T-helper 1 cell (primary cell): Measurements from ENCODE around the gene AMIGO3.
"Not testable (repeated sequence)": the region's sequence is repeated elsewhere in the genome, so short reads cannot be mapped to it uniquely, and the experiment has no call there.

Source experiments
- DNase-seq, 5 donors: peaks; one replicate each; pipeline ENCODE4 v3.0.0-alpha.2; 2012 to 2020
- total RNA-seq, 4 donors: gene quantifications; one replicate each; lab custom pipeline; 2026; lab: John Stamatoyannopoulos, UW

Gene AMIGO3
- total RNA-seq: 0 reads per million in 4 donors

GRCh38 chr3:49719214-49719884, at the start of gene AMIGO3:
AMIGO3 (minus strand) TSS chr3:49719684; CDS start chr3:49719465, 219 bp downstream.
- peak; percentile 84 to 91 (median 86) for DNase-seq

GRCh38 chr3:49763981-49764380, 44.5 kb upstream of the AMIGO3 start:
- DNase-seq: no peak

- no peak for DNase-seq
These were observed 42.2 kb upstream of the AMIGO3 start for GRCh38 chr3:49761661-49762060.

- DNase-seq: no peak
These were observed 39.7 kb upstream of the AMIGO3 start for GRCh38 chr3:49759226-49759625.

GRCh38 chr3:49757197-49757596, 37.7 kb upstream of the AMIGO3 start:
- DNase-seq: no peak

- no peak for DNase-seq
These were observed 36.6 kb upstream of the AMIGO3 start for GRCh38 chr3:49756036-49756435.

GRCh38 chr3:49754536-49754935, 35.1 kb upstream of the AMIGO3 start:
- no peak for DNase-seq

GRCh38 chr3:49751501-49751900, 32.0 kb upstream of the AMIGO3 start:
- DNase-seq: no peak

- DNase-seq: no peak
These were observed 30.6 kb upstream of the AMIGO3 start for GRCh38 chr3:49750056-49750455.

GRCh38 chr3:49748874-49749273, 29.4 kb upstream of the AMIGO3 start:
- DNase-seq: not testable (repeated sequence)

- no peak for DNase-seq
These were observed 28.5 kb upstream of the AMIGO3 start for GRCh38 chr3:49747792-49748480.

GRCh38 chr3:49745986-49746385, 26.5 kb upstream of the AMIGO3 start:
- no peak for DNase-seq

GRCh38 chr3:49740427-49740826, 20.9 kb upstream of the AMIGO3 start:
- DNase-seq: no peak

GRCh38 chr3:49738067-49738713, 18.7 kb upstream of the AMIGO3 start:
- DNase-seq: no peak

GRCh38 chr3:49734752-49735151, 15.3 kb upstream of the AMIGO3 start:
- DNase-seq: no peak

GRCh38 chr3:49733551-49733950, 14.1 kb upstream of the AMIGO3 start:
- no peak for DNase-seq

- DNase-seq: no peak
These were observed 13.1 kb upstream of the AMIGO3 start for GRCh38 chr3:49732597-49732996.

GRCh38 chr3:49729966-49730609, 10.6 kb upstream of the AMIGO3 start:
- no peak for DNase-seq

GRCh38 chr3:49727924-49728361, 8.5 kb upstream of the AMIGO3 start:
- no peak for DNase-seq

GRCh38 chr3:49727154-49727923, 7.9 kb upstream of the AMIGO3 start:
- DNase-seq: no peak

GRCh38 chr3:49725906-49726681, 6.6 kb upstream of the AMIGO3 start:
- no peak for DNase-seq

GRCh38 chr3:49724586-49724985, 5.1 kb upstream of the AMIGO3 start:
- DNase-seq: peak; percentile 25 to 46 (median 33)
